GM18858 (cell line): ENCODE results near the gene TUBGCP3.
"Not testable (repeated sequence)": the region's sequence is repeated elsewhere in the genome, so short reads cannot be mapped to it uniquely, and the experiment has no call there.

Experiments
- ATAC-seq: cut with Tn5 transposase; IDR thresholded peaks from one replicate; pipeline ENCODE4 v1.9.1; 2021; ENCODE audit not compliant: unreplicated experiment

The TUBGCP3 gene

DNA sequence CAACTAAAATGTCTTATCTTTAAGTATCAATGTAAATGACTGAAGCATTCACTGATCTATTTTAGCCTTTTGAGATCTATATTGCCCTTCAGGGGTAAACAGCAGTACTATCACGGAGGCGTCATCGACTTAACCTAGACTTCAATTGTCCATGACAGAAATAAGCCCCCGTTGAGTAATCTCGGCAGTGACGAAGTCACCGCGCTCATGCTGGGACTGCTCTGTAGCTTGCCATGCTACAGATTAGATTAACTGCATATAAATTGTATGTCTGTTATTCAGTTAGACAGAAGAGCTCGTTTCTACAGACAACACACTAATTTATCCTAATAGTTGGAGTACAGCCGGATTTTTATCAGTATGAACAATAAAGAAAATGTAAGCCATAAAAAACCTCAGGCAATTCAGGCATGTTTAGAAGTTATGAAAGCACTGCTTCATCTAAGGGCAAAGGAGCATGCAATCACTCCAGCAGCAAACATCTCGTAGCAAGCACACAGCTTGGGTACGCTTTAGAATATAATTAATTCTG, 56.6 kb downstream of the TUBGCP3 start:
- no peak for ATAC-seq

- no peak for ATAC-seq
Observed at GRCh38 chr13:112530861-112531260, 57.1 kb downstream of the TUBGCP3 start.

DNA sequence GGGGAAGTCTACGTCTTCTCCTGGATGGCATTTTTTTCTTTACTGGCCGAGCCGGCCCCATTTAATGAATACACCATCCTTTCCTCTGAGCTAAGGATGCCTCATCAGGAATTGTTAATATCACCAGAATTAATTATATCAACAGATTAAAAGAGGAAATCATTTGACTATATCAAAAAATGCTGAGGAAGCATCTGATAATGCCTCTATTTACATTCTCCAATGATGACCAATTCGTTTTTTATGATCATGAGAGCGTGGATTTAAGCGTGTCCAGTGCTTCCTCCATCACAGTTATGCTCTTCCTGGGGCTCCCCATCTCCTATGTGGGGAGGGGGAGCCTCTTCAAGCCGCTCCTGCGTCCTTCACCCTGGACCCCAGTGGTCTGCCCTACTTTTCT, 58.7 kb downstream of the TUBGCP3 start:
- no peak for ATAC-seq

DNA sequence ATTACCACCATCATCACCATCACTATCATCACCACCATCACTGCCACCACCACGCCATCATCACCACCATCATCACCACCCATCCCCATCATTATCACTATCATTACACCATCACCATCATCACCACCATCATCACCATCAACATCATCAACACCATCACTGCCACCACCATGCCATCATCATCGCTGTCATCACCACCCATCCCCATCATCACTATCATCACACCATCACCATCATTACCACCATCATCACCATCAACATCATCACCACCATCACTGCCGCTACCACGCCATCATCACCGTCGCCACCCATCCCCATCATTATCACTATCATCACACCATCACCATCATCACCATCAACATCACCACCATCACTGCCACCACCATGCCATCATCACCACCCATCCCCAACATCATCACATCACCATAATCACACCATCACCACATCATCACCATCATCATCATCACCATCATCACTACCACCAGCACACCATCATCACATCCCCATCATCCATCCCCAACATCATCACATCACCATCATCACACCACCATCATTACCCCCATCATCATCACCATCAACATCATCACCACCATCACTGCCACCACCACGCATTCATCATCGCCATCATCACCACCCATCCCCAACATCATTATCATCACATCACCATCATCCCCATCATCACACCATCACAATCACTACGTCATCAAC, 61.7 kb downstream of the TUBGCP3 start:
- ATAC-seq, result no peak

DNA sequence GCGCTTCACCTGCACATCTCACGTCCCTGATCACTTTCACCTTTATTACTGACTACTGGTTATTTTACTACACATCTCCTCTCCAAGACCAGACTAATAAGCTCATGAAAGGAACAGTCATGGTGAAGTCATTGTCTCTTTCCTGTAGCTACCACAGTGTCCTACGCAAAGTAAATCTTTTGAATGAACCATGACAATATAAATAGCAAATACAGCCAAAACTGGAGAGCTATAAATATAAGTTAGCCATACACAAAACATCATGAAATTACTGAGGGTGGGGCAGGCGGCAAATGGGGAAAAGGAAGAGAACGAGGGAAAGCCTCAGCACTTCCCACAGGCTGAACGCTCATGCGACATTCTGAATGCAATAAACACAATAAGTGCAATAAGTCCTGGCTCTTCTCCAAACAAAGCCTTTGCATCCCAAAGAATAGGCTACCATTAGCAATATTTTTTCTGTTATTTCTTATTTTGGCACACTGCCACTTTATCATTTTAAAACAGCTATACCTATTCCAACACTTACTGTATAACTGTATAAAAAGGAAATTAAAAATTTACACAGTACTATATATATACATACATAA, 62.5 kb downstream of the TUBGCP3 start:
- no peak for ATAC-seq

GRCh38 chr13:112522578-112522977, 65.4 kb downstream of the TUBGCP3 start:
- no peak for ATAC-seq

- ATAC-seq, result no peak
Observed at GRCh38 chr13:112521073-112521685, 66.8 kb downstream of the TUBGCP3 start.

DNA sequence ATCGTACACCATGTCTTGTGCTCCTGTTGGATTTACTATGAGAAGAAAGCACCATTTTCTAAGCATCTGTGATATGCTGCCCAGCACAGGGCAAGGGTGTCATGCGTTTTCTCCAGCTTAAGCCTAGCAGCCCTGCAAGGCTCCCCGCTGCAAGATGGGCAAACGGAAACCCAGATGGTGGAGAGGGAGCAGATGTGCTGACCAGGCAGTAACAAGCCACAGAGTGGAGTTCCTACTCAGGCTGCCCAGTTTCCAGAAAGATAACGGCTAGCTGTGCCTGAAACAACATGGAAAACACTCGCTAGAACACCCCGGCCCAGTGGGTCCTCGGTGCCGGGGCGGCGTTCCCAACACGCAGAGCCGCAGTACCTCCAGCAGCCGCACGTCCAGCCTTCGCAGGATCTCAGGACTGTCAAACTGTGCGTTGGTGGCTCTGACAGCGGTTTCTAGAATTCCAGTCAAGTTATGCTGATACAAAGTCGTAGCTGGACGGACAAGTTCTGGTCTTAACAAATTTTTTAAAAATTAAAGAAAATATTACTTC, 68.4 kb downstream of the TUBGCP3 start:
- no peak for ATAC-seq

DNA sequence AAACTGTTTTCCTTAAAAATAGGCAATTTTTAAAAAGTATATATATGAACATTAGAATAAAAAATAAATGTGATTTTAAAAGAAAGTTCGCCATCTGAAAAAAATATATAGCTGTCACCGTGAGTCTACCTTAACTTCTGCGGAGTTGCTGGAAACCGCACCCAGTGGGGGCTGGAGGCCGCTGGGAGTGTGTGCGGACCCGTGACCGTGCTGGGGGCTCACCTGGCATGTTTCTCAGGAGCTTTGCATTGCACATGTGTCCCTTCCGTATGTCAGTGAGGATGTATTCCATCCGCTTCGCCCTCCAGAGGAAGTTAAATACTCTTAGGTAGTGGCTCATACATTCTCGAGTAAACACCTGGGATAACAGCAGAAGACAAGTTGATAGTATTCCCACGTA, 71.7 kb downstream of the TUBGCP3 start:
- ATAC-seq, result no peak

DNA sequence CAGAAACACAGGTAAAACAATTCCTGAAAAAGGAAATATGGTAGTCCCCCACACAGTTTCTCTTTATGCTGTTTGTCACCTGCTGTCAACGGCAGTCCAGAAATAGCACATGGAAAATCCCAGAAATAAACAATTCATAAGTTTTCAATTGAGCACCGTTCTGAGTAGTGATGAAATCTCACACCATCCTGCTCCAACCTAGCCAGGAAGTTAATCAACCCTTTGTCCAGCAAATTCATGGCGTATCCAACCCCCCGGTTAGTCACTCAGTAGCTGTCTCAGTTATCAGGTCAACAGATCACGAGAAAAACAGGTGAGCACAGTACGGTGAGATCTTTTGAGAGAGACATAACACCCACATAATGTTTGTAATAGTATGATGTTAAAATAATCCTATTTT, 74.2 kb downstream of the TUBGCP3 start:
- no peak for ATAC-seq

DNA sequence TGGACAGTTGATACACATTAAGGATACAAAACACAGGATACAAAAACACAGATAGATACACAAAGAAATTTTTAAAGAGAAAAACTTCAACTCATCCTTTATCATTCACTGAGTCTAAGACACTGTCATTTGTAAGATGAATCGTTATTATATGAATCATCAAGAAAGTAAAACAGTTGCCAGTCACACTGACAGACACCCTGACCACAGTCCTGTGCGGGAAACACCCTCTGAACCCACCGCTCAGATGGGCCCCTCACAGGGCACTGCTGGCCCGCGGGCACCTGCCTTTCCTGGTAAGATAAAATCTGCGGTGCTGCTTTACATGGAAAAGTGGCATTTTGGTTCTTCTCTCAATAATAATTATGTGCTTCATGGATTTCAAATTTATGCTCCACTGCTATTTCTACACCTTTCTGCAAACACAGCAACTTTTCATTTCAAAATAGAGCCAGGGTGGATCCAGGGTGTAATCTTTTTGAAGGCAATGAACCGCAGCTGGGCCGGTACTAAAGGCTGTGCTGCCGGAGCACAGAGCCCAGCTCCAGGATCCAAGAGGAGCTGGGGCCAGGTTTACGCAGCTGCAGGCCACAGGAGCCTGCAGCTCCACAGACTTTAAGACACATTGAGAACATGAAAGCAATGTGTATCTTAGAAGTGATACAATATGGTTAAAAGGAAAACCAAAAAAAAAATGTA, 76.8 kb downstream of the TUBGCP3 start:
- ATAC-seq, result no peak

- ATAC-seq, result no peak
Observed at GRCh38 chr13:112510002-112510780, 77.8 kb downstream of the TUBGCP3 start.

DNA sequence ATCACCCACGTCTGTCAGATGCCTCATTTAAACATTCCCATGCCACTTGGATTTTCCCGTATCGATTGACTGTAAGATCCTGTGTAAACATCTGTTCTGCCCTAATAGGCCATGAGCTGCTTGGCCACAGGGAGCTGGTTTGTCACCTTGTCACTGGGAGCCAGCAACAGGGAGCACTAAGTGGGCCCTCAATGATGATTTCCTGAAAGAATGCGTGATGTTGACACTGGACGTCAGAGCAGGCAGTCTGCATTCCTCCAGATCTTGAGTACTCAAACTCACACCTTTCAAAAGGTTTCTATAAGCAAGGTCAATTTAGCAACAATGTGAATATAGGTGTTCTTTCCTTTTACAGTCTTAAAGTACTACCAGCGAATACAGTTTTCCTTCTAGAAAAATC, 78.8 kb downstream of the TUBGCP3 start:
- no peak for ATAC-seq

DNA sequence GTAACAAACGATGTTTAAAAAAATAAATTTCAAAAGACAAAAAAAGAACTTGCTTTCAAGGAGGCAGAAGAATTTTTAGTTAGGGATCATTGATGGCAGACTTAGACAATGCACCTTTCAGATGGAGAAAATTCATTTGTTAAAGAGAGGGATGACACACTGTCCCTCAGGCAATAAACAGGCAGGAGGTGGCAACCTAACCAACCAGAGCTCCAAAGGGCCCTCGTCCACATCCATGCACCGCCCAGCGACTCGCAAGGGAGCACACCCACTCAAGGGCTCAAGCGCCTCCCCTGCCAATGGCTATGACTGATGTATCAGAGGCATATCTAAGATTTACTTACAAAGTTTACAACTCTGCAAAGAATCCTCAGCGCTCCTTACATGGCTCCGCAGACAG, 81.9 kb downstream of the TUBGCP3 start:
- ATAC-seq, result no peak

DNA sequence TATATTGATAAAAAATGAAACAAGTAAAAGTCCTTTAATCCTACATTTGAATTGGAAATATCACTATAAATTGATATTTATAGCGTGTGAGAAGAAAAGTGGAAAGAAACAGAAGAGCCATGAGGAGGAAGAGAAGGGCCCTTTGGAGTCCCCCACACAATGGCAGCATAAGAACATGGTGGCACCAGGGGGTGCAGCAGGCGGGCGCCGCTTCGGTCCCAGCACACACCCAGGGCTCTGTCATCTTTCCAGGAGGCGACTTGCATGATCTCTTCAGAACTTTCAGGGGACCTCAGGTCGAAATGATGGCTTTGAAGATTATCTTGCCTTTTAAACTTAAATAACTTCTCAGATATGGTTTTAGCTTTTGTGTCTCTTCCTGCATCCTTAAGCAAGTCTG, 91.8 kb downstream of the TUBGCP3 start:
- no peak for ATAC-seq

DNA sequence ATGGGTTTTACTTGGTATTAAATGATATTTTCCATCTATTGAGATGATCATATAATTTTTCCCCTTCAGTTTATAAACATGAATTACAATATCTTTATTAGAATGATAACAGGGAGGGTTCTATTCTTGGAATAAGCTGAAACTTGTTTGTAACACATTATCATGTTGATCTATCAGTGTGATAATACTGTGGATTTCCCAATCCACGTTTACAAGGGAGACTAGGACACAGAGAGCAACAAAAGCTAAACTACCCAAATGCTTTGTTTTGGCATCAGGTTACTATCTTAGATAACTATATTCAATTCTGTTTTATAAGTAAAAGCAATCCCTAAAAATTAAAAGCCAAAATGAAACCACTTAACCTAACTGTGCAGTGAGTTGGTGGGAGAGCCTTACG, 92.5 kb downstream of the TUBGCP3 start:
- no peak for ATAC-seq

GRCh38 chr13:112489199-112489598, 98.8 kb downstream of the TUBGCP3 start:
- ATAC-seq, result no peak

- not testable (repeated sequence) for ATAC-seq
Observed at GRCh38 chr13:112488343-112489050, 99.5 kb downstream of the TUBGCP3 start.

- ATAC-seq, result no peak
Observed at GRCh38 chr13:112487127-112487517, 100.8 kb downstream of the TUBGCP3 start.
